ENCODE measurements around the gene MRPL55.

Gene MRPL55

DNA sequence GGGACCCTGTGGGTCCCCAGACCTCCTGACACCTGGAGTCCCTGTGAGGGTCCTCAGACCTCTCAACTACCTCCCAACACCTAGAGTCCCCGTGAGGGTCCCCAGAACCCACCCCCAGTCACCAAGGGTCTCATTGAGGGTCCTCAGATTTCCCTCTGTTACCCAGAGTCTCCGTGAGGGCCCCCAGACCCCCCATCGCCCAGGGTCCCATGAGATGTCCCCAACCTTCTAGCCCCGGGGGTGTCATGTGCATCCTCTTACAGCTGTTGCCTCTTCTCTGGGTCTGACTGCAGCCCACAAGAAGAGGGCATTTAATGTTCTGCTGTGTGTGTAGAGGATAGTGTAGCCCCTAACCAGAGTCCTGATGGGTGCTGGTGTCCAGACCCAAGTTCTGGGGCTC, 38.7 kb upstream of the MRPL55 start:
- DNase-seq (ENCODE audit: low spot score), result no peak

- DNase-seq (ENCODE audit: low spot score), result no peak
Observed at GRCh38 chr1:228147151-228147693, 38.1 kb upstream of the MRPL55 start.

- DNase-seq (ENCODE audit: low spot score), result no peak
Observed at GRCh38 chr1:228146417-228147150, 37.5 kb upstream of the MRPL55 start.

- no peak for DNase-seq (ENCODE audit: low spot score)
Observed at GRCh38 chr1:228145463-228146416, 36.6 kb upstream of the MRPL55 start.

DNA sequence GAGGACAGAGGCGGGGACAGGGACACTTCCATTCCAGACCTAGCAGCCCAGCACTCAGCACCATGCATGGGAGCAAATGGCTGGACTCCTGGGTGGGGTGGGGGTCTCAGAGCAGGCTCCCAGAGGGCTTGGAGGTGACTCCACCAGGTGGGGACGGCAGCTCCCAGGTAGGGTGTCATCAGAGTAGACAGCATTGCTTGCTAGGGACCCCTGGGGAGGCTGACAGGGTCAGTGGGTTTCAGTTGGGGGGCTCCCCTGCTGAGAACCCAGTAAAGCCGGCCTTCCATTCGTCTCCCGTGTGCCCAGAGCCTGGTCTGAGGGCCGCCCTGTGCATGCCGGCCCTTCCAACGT, 35.9 kb upstream of the MRPL55 start:
- no peak for DNase-seq (ENCODE audit: low spot score)

GRCh38 chr1:228144193-228144992, 35.3 kb upstream of the MRPL55 start:
- peak; percentile 68 for DNase-seq (ENCODE audit: low spot score)

DNA sequence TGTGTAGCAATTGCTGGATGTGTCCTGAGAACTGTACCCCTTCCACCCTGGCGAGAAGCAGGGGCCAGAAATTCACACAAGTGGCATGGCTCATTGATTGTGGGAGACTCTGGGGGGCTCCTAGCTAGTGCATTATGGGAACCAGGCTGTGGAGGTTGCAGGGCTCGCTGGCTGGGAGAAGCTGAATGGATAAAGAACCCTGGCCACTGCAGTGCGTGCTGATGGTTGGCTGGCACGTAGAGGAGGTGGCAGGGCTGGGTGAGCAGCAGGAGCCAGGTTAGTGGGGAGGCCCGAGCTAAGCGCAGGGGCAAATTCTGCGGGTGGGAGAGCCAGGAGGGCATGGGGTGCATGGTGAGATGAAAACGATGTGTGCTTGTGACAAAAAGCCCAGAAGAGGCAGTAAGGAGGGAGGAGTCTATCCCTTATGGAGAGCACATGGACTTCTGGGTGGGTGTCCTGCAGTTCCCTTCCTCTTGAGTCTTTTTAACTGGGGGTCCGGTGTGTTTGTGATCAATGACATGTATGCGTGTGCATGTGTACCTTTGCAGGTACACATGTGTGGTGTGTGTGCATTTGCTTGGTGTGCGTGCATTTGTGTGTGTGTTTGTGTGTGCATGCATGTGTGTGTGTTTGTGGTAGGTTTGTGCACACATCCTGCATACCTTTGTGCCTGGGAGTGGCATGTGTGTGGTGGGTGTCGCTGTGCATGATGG, 34.5 kb upstream of the MRPL55 start:
- no peak for DNase-seq (ENCODE audit: low spot score)

GRCh38 chr1:228142701-228143136, 33.6 kb upstream of the MRPL55 start:
- DNase-seq (ENCODE audit: low spot score), result no peak

GRCh38 chr1:228142155-228142691, 33.1 kb upstream of the MRPL55 start:
- no peak for DNase-seq (ENCODE audit: low spot score)

- DNase-seq (ENCODE audit: low spot score), result peak; percentile 67
Observed at GRCh38 chr1:228141226-228142044, 32.3 kb upstream of the MRPL55 start.

- DNase-seq (ENCODE audit: low spot score), result peak; percentile 42
Observed at GRCh38 chr1:228140724-228141225, 31.7 kb upstream of the MRPL55 start.

DNA sequence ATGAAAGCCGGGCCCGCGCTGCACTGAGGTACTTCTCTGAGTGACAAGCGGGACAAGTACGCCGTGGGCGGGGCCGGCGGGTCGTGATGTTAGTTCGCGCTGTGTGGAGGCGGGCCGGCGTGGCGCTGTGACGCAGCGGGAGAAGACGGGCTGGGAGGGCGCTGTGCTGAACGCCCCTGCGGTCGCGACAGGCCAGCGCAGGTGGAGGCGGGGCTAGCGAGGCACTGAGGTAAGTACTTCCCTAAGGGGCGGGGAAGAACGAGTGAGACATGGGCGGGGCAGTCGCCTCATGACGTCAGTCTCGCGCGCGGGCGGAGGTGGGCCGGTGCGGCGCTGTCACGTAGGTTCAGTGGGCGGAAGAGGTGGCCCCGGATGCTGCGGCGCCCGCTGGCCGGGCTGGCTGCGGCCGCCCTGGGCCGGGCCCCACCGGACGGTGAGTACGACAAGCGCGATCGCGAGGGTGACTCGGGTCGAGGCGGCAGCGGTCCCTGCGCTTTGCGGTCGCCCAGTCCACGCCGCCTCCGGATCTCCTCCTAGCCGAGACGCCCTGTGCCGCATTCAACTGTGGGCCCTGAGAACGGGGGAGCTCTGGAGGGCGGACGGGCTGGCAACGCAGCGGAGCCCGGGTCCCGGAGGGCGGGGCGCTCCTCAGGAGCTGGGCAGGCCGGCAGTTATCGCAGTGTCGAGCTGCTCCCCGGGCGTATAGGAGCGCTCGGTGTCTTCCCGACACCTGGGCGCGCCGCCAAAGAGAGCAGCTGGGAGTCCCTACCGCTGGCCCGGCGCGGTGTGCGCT, 31.0 kb upstream of the MRPL55 start, which contains the start of gene GUK1:
TSS of gene GUK1 (plus strand) at position 349 of the 793 bp plus-strand sequence. CDS start at position 373, 24 bp downstream.
- DNase-seq (ENCODE audit: low spot score), result peak; percentile 99

- no peak for DNase-seq (ENCODE audit: low spot score)
Observed at GRCh38 chr1:228139406-228139930, 30.4 kb upstream of the MRPL55 start.

DNA sequence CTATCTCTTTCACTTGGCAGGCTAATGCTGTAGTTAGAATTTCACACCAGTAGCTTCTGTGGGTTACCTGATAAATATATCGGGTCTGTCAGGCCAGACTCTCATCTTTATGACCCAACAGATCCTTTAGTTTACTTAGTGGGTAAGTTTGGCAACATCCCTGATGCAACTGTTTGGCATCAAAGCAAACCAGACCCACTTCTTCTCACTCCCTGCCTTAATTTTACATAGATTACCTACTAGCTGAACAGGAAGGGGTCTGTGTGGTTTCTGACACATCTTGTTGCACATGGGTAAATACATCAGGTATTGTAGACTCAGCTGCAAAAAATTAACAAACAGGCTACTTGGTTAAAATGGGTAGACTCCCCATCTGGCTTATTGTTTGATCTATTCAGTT, 27.8 kb upstream of the MRPL55 start:
- no peak for DNase-seq (ENCODE audit: low spot score)

DNA sequence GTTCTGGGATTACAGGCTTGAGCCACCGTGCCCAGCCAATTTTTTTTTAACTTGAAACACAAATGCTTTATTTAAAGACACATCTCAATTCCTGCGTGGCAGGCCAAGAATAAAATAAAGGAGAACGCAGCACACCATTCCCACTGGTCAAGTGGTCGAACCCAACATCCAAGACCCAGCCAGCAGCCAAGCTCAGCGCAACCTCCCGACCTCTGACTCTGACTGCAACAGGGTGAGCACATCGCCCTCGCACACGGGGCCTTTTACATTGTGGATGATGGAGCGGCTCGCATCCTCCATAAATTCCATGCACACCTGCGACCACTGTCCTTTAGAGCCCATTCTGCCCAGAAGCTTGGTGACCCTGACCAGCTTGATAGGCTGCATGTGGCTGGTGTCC, 25.5 kb upstream of the MRPL55 start:
- DNase-seq (ENCODE audit: low spot score), result no peak

DNA sequence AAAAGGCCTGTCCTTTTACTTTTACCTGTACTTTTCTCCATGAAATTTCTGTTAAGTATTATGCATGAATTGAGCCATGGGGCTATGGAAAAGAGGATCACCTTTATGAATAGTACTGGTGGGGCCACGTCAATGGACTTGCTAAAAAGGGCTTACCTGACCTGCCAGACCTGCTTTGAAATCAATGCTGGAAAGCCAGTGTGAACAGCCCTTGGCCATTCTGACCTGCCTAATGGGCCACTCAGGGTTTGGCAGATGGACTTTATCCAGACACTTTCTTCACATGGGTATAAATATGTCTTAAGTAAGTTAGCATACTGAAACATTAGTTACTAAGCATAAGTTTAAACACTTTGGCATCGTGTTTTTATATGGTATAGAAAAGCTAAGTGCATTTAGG, 22.7 kb upstream of the MRPL55 start:
- DNase-seq (ENCODE audit: low spot score), result no peak

DNA sequence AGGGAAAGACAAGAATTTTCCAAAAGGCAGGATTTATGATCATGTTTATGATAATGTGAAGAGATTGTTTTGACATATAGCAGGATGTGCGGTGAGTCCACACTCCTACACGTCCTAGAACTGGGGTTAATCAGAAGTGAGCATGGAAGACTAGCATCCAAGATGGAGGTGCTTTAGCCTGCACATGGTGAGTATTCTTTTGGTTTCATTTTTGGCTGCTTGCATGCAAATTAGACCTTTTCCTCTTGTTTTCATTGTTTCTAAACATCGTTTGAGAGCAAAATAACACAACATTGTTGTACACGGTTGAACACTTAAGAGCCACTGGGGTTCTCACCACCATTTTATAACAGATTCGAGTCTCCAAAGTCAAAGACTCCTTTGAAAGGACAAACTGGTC, 16.1 kb upstream of the MRPL55 start:
- no peak for DNase-seq (ENCODE audit: low spot score)

DNA sequence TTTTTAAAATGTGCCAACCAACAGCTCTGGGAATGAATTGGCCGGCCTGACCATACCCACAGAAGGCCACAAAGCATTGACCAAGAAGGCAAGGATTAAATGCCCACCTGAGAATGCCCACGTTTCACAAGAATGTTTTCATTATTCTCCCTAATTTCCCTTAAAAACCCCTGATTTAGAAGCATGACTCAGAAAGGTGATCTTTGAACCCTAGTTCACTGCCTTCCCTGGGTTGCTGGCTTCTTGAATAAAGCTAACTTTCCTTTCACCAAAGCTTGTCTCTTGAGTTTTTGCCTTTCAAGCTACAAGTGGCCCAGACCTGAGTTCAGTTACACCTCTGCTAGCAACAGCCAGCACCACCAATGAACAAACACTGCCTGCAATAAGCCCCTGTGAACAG, 14.4 kb upstream of the MRPL55 start:
- DNase-seq (ENCODE audit: low spot score), result no peak

DNA sequence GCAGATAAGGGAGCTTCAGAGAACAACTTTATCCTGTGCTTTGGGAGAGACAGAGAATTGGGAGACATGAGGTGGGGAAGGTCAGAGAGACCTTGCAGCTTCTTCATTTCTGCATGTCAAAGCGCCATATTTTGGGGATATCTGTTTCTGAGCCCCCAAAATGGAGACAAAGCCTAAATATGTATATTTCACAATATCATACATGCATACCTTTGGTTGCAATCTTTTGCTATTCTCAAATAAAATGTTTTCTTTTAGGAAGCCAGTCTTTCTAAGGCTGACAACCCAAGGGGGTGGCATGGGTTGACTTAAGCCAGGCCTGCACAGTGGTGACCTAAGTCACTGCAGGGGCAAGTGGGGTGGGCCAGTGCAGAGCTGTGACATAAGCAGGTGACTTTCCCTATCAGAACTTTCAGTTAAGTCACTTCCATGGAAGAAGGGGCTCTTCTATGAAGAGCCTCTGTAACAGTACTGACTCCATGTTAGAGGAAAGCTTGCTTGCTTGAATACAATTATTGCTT, 13.9 kb upstream of the MRPL55 start:
- no peak for DNase-seq (ENCODE audit: low spot score)

All from D341Med (cell line).